GM23338 (cell line): ENCODE results near the gene CAPG. TPM values are rescaled to one million over a fixed set of nuclear protein-coding genes. Genes with fewer than 3 reads are reported as not detected.

Source experiments
- ATAC-seq: fragments of 200-7000 bp; cut with Tn5 transposase; 3 replicates; pipeline ENCODE4 v1.9.1; 2020
- DNase-seq: peaks from one replicate; pipeline ENCODE4 v3.0.0-alpha.2; 2015; ENCODE audit warnings: low spot score
- H2AFZ ChIP-seq: fragments of 200-600 bp; sonication (generic); 2 replicates; pipeline ENCODE4 v1.8.0; 2016; ENCODE audit warnings: antibody characterized with exemption, mild to moderate bottlenecking, moderate library complexity
- H3F3A ChIP-seq: fragments of 200-600 bp; sonication (generic); replicated peaks from 2 replicates; pipeline ENCODE4 v1.8.0; 2017; ENCODE audit warnings: antibody characterized with exemption, mixed run types, low read depth
- H3K27ac ChIP-seq: fragments of 200-600 bp; sonication (generic); 2 replicates; pipeline ENCODE4 v1.6.1; 2016; ENCODE audit warnings: low read depth
- H3K27me3 ChIP-seq: fragments of 200-600 bp; sonication (generic); 2 replicates; pipeline ENCODE4 v1.8.0; 2016; ENCODE audit warnings: mild to moderate bottlenecking, mixed run types, moderate library complexity; ENCODE audit not compliant: insufficient read depth
- H3K36me3 ChIP-seq: fragments of 200-600 bp; sonication (generic); 2 replicates; pipeline ENCODE4 v1.8.0; 2016; ENCODE audit warnings: mild to moderate bottlenecking; ENCODE audit not compliant: insufficient read depth
- H3K4me1 ChIP-seq: fragments of 200-600 bp; sonication (generic); 2 replicates; pipeline ENCODE4 v1.8.0; 2016; ENCODE audit warnings: mild to moderate bottlenecking, moderate library complexity; ENCODE audit not compliant: insufficient read depth
- H3K4me2 ChIP-seq: fragments of 200-600 bp; sonication (generic); 2 replicates; pipeline ENCODE4 v1.7.1; 2017; ENCODE audit warnings: mixed run types
- H3K4me3 ChIP-seq: fragments of 200-600 bp; sonication (generic); 2 replicates; pipeline ENCODE4 v1.6.1; 2016; ENCODE audit warnings: mixed run types
- H3K79me2 ChIP-seq: fragments of 200-600 bp; sonication (generic); replicated peaks from 2 replicates; pipeline ENCODE4 v1.8.0; 2017; ENCODE audit warnings: mild to moderate bottlenecking; ENCODE audit not compliant: insufficient read depth
- H3K9me2 ChIP-seq: fragments of 200-600 bp; sonication (generic); 2 replicates; pipeline ENCODE4 v1.8.0; 2017; ENCODE audit not compliant: insufficient read depth
- H4K20me1 ChIP-seq: fragments of 200-600 bp; sonication (generic); replicated peaks from 2 replicates; pipeline ENCODE4 v1.8.0; 2017; ENCODE audit warnings: mild to moderate bottlenecking; ENCODE audit not compliant: insufficient read depth
- H3K27ac Mint-ChIP-seq: 2 replicates; pipeline ENCODE4 v1.8.0; 2020; ENCODE audit warnings: inconsistent platforms, mild to moderate bottlenecking, moderate library complexity, mixed read lengths
- H3K27me3 Mint-ChIP-seq: 3 replicates; pipeline ENCODE4 v1.8.0; 2022; ENCODE audit warnings: low read depth, mild to moderate bottlenecking, moderate library complexity, mixed read lengths, inconsistent platforms; ENCODE audit not compliant: insufficient read depth, poor library complexity
- H3K36me3 Mint-ChIP-seq: 3 replicates; pipeline ENCODE4 v1.8.0; 2021; ENCODE audit warnings: low read depth, mild to moderate bottlenecking, inconsistent platforms, moderate library complexity, mixed read lengths
- H3K4me1 Mint-ChIP-seq: 3 replicates; pipeline ENCODE4 v1.8.0; 2020; ENCODE audit warnings: mild to moderate bottlenecking, inconsistent platforms, mixed read lengths
- H3K4me3 Mint-ChIP-seq: 3 replicates; pipeline ENCODE4 v1.8.0; 2021; ENCODE audit warnings: moderate library complexity, mild to moderate bottlenecking, inconsistent platforms, mixed read lengths
- H3K9me3 Mint-ChIP-seq: 3 replicates; pipeline ENCODE4 v1.8.0; 2020; ENCODE audit warnings: moderate library complexity, mild to moderate bottlenecking, inconsistent platforms, mixed read lengths
- CREB1 ChIP-seq: fragments of 250-450 bp; sonication (Bioruptor Pico); IDR thresholded peaks from 2 replicates; pipeline ENCODE4 v1.5.0; 2020; ENCODE audit warnings: low read depth, mild to moderate bottlenecking, moderate library complexity
- CTCF ChIP-seq, 2 experiments: fragments of 200-600 bp in 1 of 2; sonication (generic) in 1 of 2; conservative IDR thresholded peaks; 2 replicates each; pipeline versions ENCODE4 v1.5.1 to v1.6.1; 2016 to 2017; ENCODE audit warnings: antibody characterized with exemption in 2 of 2, low read depth in 2 of 2, mild to moderate bottlenecking in 2 of 2, moderate library complexity in 1 of 2
- EZH2 ChIP-seq: fragments of 200-600 bp; sonication (generic); IDR thresholded peaks from one replicate; pipeline ENCODE4 v1.8.0; 2017; ENCODE audit warnings: antibody characterized with exemption, mild to moderate bottlenecking, low read depth; ENCODE audit not compliant: unreplicated experiment
- EZH2phosphoT487 ChIP-seq: fragments of 200-600 bp; sonication (generic); IDR thresholded peaks from one replicate; pipeline ENCODE4 v1.8.1; 2018; ENCODE audit warnings: antibody characterized with exemption; ENCODE audit not compliant: unreplicated experiment
- JUNB ChIP-seq: IDR thresholded peaks from one replicate; pipeline ENCODE4 v1.6.1; 2016; ENCODE audit warnings: antibody characterized with exemption; ENCODE audit not compliant: unreplicated experiment
- NANOG ChIP-seq: IDR thresholded peaks from 2 replicates; pipeline ENCODE4 v1.6.1; 2016; ENCODE audit warnings: antibody characterized with exemption, borderline replicate concordance
- POLR2AphosphoS5 ChIP-seq: IDR thresholded peaks from 2 replicates; pipeline ENCODE4 v1.6.1; 2016; ENCODE audit warnings: antibody characterized with exemption, low read depth
- STAT1 ChIP-seq: IDR thresholded peaks from one replicate; pipeline ENCODE4 v1.6.1; 2016; ENCODE audit warnings: antibody characterized with exemption; ENCODE audit not compliant: unreplicated experiment
- ZNF114 ChIP-seq: fragments of 250-450 bp; sonication (Bioruptor Pico); IDR thresholded peaks from 2 replicates; pipeline ENCODE4 v1.5.0; 2020; ENCODE audit warnings: mild to moderate bottlenecking, moderate library complexity
- ZNF331 ChIP-seq: fragments of 250-450 bp; sonication (Bioruptor Pico); IDR thresholded peaks from 2 replicates; pipeline ENCODE4 v1.5.0; 2020; ENCODE audit warnings: low read depth, mild to moderate bottlenecking, moderate library complexity
- ZNF462 ChIP-seq: fragments of 250-450 bp; sonication (Bioruptor Pico); IDR thresholded peaks from 2 replicates; pipeline ENCODE4 v1.5.0; 2020; ENCODE audit warnings: mild to moderate bottlenecking, moderate library complexity
- polyA plus RNA-seq: library from polyadenylated mRNA; unstranded; fragments of >200 nt; fragmentation: Nextera tagmentation; extraction: Ambion mirVana; gene quantifications from 2 replicates; pipeline ENCODE4 v1.2.1, GENCODE V29; 2016
- total RNA-seq: library from RNA; depleted of rRNA; stranded (reverse); fragments of >200 nt; shearing (Covaris generic); gene quantifications from 2 replicates; pipeline ENCODE4 v1.2.3, GENCODE V29; 2014

Gene CAPG
- total and polyA plus RNA-seq, 2 experiments from 2014 or later: 88.7 to 104 TPM

DNA sequence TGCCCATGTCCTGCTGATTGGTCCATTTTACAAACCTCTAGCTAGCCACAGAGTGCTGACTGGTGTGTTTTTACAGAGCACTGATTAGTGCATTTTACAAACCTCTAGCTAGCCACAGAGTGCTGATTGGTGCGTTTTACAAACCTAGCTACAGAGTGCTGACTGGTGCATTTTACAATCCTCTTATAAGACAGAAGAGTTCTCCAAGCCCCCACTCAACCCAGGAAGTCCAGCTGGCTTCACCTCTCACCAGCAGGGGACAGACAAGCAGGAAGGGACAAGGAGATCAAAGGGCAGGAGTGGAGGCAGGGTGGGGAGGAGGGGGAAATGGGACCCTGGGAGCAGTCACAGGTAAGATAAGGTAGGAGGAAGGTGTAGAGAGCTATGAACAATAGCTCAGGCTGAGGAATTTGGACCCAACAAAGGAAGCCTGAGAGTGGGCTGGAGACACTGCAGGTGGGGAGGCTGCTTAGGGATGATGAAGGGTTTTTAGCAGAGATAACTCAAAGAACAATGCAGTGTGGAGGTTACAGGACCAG lies 45.5 kb upstream of the CAPG start (continued):
- TF ChIP-seq EZH2phosphoT487 (no peak), NANOG (no peak), ZNF114 (CRISPR knock-in tag) (no peak), STAT1 (no peak), CTCF (conservative IDR thresholded peaks at IDR 0.05; ENCODE audit: low read depth in 2 of 2) (peak; percentile 30 to 37), CREB1 (CRISPR knock-in tag) (no peak), ZNF331 (no peak), JUNB (no peak)

DNA sequence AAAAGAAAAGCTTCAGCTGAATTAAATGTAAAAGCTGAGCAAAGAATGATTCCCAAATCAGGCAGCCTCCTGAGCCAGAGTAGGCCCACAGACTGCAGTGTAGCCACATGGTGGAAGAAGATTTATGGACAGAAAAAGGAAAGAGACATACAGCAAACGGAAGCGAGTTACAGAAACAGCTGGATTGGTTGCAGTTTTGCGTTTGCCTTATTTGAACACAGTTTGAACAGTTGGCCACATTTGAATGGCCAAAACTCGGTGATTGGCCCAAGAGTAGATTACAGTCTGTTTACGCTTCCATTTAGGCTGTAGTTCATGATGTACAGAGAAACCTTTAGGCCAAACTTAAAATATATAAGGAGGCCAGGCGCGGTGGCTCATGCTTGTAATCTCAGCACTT lies 43.4 kb upstream of the CAPG start:
- Histone ChIP-seq H4K20me1 (no peaks in the 10 kb centered on the region), H3K4me3 (no peak overlapping the region), H3K9me2 (peaks cover 7% of the 10 kb centered on the region), H3K4me2 (no peak overlapping the region), H3K27ac (no peak overlapping the region), H3K27me3 (no peaks in the 10 kb centered on the region), H3K36me3 (no peaks in the 10 kb centered on the region), H3F3A (no peaks in the 10 kb centered on the region), H2AFZ (no peak overlapping the region), H3K4me1 (peaks cover 16% of the 10 kb centered on the region), H3K79me2 (no peaks in the 10 kb centered on the region)
- no peak for ATAC-seq
- no peak overlapping the region for H3K27ac Mint-ChIP-seq
- no peak overlapping the region for H3K4me3 Mint-ChIP-seq
- peaks cover 2% of the 10 kb centered on the region; the same call in 1 of the 3 replicates for H3K9me3 Mint-ChIP-seq
- no peaks in the 10 kb centered on the region; the same call in 2 of the 3 replicates for H3K36me3 Mint-ChIP-seq
- no peak for DNase-seq
- peaks cover 9% of the 10 kb centered on the region for H3K27me3 Mint-ChIP-seq
- TF ChIP-seq NANOG (no peak), CTCF (conservative IDR thresholded peaks at IDR 0.05; ENCODE audit: low read depth in 2 of 2) (no peak), JUNB (no peak), POLR2AphosphoS5 (no peak), ZNF462 (CRISPR knock-in tag) (no peak), CREB1 (CRISPR knock-in tag) (no peak), ZNF331 (no peak), EZH2 (no peak), EZH2phosphoT487 (no peak)
- peaks cover 25% of the 10 kb centered on the region for H3K4me1 Mint-ChIP-seq
